ENCODE data around the gene ABTB2. TPM values are rescaled to one million over a fixed set of nuclear protein-coding genes. Genes with fewer than 3 reads are reported as not detected.

ABTB2 gene
- total and polyA plus RNA-seq, 10 of the 15 experiments (the other 5 are each of a cell fraction or from before 2014, with no cell fraction given), result 0.13 to 2.1 (median 0.72) TPM

- H3K4me3 ChIP-seq, result no peak overlapping the region
- ATAC-seq (no peak), DNase-seq (ENCODE audit: low read depth, low spot score) (no peak), FAIRE-seq (no peak)
- in situ Hi-C loops (cut with MboI) (no loop called here), intact Hi-C loops (cut with micrococcal nuclease; ENCODE audit: unreplicated experiment) (loop anchor here (5.0 kb wide), 1 partner anchor 147 kb away; no protein-coding TSS in a partner anchor)
- no peak overlapping the region for H3K9ac ChIP-seq (ENCODE audit: control insufficient read depth, insufficient read depth, low read length)
- H3K4me2 ChIP-seq (ENCODE audit: control insufficient read depth, insufficient read depth), result no peak overlapping the region
- RAD21 ChIA-PET (ENCODE audit: unreplicated experiment), result interaction anchor here (0.9 kb wide), 1 partner anchor 25 kb away, joined by 3 read pairs; no protein-coding TSS in a partner anchor
- H3K9me3 ChIP-seq (replicated peaks; ENCODE audit: control insufficient read depth, insufficient read depth, low read length), result no peaks in the 10 kb centered on the region
- SMC1A ChIA-PET (ENCODE audit: uncharacterized antibody, unreplicated experiment), result interaction anchor here (1.2 kb wide), 1 partner anchor 10 kb away, joined by 5 read pairs; no protein-coding TSS in a partner anchor
- H2AFZ ChIP-seq (ENCODE audit: control insufficient read depth, low read depth, low read length), result no peak overlapping the region
- H3K4me1 ChIP-seq (ENCODE audit: control insufficient read depth, insufficient read depth, low read length), result peaks cover 42% of the 10 kb centered on the region
- no peaks in the 10 kb centered on the region for H3K27me3 ChIP-seq (replicated peaks in 1 of 2; ENCODE audit: control insufficient read depth in 2 of 2, insufficient read depth in 2 of 2, low read length in 1 of 2)
- CTCF ChIA-PET, result interaction anchor here (1.2 to 1.6 kb wide), 2 partner anchors 8 to 20 kb away, joined by 4 to 5 read pairs; no protein-coding TSS in a partner anchor
- POLR2A ChIA-PET, result no interaction called here
- H4K20me1 ChIP-seq (ENCODE audit: control insufficient read depth, insufficient read depth), result no peaks in the 10 kb centered on the region
- H3K36me3 ChIP-seq (ENCODE audit: control insufficient read depth in 2 of 2, insufficient read depth in 2 of 2, low read length in 1 of 2), result peaks cover 25 to 37% of the 10 kb centered on the region in 2 experiments
- H3K27ac ChIP-seq (ENCODE audit: control insufficient read depth, insufficient read depth), result no peak overlapping the region
- H3K79me2 ChIP-seq (ENCODE audit: control insufficient read depth, insufficient read depth, low read length), result no peaks in the 10 kb centered on the region; the same call in 1 of the 2 replicates
- BruUV-seq (replicated peaks), result no TSS peak
- 97% methylated on average over 7 of the region's 7 CpGs for WGBS (ENCODE audit: insufficient coverage, insufficient replicate concordance, low lambda C conversion rate, missing lambda C conversion rate)
- no peak for TF ChIP-seq TAF1 (IDR thresholded peaks at IDR 0.05; ENCODE audit: borderline replicate concordance, low read depth, low read length)
- no peak for TF ChIP-seq CHD4 (IDR thresholded peaks at IDR 0.05)
- no peak for TF ChIP-seq CEBPB (IDR thresholded peaks at IDR 0.05; ENCODE audit: borderline replicate concordance in 1 of 2, low read depth in 2 of 2, low read length in 2 of 2)
- TF ChIP-seq GATAD2B (conservative IDR thresholded peaks at IDR 0.05; ENCODE audit: low read depth), result no peak
- no peak for TF ChIP-seq ATF3 (IDR thresholded peaks at IDR 0.05; ENCODE audit: borderline replicate concordance, extremely low read depth, low read depth, low read length)
- no peak for TF ChIP-seq REST (IDR thresholded peaks at IDR 0.05; ENCODE audit: low read depth, low read length)
- no peak for TF ChIP-seq ZBED1 (IDR thresholded peaks at IDR 0.05; ENCODE audit: borderline replicate concordance)
- TF ChIP-seq TCF7 (IDR thresholded peaks at IDR 0.05; ENCODE audit: borderline replicate concordance), result no peak
- no peak for TF ChIP-seq BMI1 (IDR thresholded peaks at IDR 0.05; ENCODE audit: borderline replicate concordance)
- no peak for TF ChIP-seq BRCA1 (IDR thresholded peaks at IDR 0.05; ENCODE audit: low read depth, low read length)
- TF ChIP-seq HDGF (IDR thresholded peaks at IDR 0.05), result no peak
- no peak for TF ChIP-seq MXI1 (IDR thresholded peaks at IDR 0.05; ENCODE audit: low read depth, low read length)
- no peak for TF ChIP-seq PRDM15 (CRISPR knock-in tag; IDR thresholded peaks at IDR 0.05)
- no peak for TF ChIP-seq TBL1XR1 (IDR thresholded peaks at IDR 0.05; ENCODE audit: low read depth, low read length)
- TF ChIP-seq PKNOX1 (IDR thresholded peaks at IDR 0.05), result no peak
Observed at GRCh38 chr11:34149274-34149673, 208.5 kb downstream of the ABTB2 start.
